K562 treated with DMSO at 1 percent for 48 hours (cell line): ENCODE results near the gene MT1B. TPM values are rescaled to one million over a fixed set of nuclear protein-coding genes. Genes with fewer than 3 reads are reported as not detected.

Experiments used
- total RNA-seq: library from RNA; unstranded; fragments of 300-600 nt; gene quantifications from 2 replicates; pipeline ENCODE4 v1.2.3, GENCODE V29; 2022; ENCODE audit warnings: low replicate concordance; ENCODE audit errors: extremely low read depth

Gene MT1B
- total RNA-seq = not detected in 2 replicates

DNA sequence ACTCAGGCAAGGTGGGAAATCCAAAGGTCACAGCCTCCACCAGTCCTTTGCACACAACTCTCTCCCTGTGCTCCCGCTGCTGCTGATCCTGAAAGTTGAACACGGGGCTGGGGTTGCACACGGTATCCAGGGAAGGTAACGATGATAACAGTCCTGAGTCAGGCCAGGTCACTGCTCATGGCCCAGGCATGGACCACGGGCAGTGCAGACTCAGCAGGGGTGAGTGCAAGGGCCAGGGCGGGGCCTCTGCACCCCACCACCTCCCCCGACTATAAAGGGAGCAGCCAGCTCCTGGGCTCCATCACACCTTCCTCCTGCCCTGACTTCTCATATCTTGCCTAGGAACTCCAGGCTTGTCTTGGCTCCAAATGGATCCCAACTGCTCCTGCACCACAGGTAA lies at the start of gene MT1B:
MT1B (plus strand) TSS at position 301 of the 400 bp plus-strand sequence; CDS start at position 369, 68 bp downstream.

DNA sequence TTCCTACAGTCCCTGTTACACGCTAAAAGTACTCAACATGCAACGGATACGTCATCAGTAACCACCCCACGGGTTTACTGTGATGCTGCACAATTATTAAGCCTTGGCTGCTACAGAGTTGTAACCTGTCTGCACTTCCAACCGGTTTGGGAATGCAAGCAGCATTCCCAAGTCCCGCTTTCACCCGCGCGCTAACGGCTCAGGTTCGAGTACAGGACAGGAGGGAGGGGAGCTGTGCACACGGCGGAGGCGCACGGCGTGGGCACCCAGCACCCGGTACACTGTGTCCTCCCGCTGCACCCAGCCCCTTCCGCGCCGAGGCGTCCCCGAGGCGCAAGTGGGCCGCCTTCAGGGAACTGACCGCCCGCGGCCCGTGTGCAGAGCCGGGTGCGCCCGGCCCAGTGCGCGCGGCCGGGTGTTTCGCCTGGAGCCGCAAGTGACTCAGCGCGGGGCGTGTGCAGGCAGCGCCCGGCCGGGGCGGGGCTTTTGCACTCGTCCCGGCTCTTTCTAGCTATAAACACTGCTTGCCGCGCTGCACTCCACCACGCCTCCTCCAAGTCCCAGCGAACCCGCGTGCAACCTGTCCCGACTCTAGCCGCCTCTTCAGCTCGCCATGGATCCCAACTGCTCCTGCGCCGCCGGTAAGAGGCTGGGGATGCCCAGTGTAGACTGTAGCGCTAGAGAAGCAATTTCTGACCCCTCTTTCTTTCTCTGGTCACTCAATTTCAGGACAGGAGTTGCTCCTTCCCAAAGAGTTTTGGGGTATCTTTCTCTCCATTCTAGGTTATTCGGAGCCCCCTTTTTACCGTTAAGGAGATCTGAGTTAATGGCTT lies 43.4 kb upstream of the MT1B start, which contains the start of gene MT2A:
MT2A (plus strand) TSS at position 542 of the 833 bp plus-strand sequence; CDS start at position 614, 72 bp downstream.

DNA sequence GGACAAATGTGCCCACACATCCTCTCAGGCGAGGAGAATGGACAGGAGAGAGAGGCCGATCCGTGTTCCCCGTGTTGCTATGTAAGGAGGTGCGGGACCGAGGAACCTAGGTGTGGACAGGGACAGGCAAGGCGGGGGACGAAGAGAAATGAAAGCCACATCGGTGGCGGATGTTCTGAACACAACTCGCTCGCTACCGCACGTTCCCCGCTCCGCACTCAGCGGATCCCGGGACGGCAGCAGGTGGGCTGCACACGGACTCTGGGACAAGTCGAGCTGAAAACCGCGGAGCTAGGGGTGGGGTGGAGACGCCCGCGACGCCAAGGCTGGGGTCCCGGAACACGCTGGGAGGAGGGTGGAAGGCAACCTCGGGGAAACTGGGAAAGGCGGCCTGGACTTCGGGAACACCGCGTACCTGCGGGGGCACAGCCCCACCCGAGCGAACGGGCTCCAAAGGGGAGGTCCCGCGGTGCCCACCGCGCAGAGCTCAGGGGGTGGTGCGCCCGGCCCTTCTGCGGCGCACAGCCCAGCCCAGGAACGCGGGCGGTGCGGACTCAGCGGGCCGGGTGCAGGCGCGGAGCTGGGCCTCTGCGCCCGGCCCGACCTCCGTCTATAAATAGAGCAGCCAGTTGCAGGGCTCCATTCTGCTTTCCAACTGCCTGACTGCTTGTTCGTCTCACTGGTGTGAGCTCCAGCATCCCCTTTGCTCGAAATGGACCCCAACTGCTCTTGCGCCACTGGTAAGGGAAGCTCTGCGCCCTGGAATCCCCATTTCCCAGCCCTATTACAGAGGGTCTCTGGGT lies 26.3 kb upstream of the MT1B start, which contains the start of gene MT1E:
MT1E (plus strand) TSS at position 642 of the 803 bp plus-strand sequence; CDS start at position 713, 71 bp downstream.

DNA sequence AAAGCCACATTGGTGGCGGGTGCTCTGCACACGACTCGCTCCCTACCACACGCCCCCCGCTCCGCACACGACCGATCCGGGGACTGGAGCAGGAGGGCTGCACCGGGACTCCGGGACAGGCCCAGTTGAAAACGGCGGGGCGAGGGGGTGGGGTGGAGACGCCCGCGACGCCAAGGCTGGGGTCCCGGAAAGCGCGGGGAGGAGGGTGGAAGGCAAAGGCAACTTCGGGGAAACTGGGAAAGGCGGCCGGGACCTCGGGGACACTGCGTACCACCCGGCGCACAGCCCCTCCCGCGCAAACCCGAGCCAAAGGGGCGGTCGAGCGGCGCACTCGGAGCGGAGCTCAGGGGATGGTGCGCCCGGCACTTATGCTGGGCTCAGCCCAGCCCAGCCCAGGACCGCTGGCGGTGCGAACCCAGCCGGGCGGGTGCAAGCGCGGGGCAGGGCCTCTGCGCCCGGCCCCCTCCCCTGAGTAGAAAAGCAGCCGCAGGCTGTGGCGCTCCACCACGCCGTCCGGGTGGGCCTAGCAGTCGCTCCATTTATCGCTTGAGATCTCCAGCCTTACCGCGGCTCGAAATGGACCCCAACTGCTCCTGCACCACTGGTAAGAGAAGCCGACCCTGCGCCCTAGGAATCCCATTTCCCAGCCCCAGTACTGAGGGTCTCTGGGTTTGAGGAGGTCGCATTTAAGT lies 19.4 kb upstream of the MT1B start, which contains the start of gene MT1M:
MT1M (plus strand) TSS at position 504 of the 692 bp plus-strand sequence; CDS start at position 577, 73 bp downstream.

DNA sequence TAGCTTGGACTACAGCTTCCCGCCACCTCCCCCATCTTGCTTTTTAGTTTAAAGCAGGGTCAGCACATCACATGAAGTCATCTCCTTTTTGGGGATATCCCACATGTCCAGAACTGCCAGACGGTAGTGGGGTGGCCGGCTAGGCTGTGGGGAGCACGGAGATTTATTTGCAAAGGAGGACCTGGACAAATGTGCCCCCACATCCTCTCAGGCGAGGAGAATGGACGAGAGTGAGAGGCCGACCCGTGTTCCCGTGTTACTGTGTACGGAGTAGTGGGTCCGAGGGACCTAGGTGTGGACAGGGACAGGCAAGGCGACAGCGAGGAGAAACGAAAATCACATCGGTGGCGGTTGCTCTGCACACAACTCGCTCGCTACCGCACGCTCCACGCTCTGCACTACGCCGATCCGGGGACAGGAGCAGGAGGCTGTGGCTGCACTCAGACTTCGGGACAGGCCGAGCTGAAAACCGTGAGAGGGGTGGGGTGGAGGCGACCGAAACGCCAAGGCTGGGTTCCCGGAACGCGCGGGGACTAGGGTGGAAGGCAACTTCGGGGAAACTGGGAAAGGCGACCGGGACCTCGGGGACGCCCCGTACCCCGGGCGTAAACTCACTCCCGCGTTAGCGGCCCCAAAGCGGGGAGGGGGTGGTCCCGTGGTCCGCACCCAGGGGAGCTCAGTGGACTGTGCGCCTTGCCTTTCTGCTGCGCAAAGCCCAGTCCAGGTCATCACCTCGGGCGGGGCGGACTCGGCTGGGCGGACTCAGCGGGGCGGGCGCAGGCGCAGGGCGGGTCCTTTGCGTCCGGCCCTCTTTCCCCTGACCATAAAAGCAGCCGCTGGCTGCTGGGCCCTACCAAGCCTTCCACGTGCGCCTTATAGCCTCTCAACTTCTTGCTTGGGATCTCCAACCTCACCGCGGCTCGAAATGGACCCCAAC lies 13.6 kb upstream of the MT1B start, which contains the start of gene MT1A:
MT1A (plus strand) TSS at position 853 of the 937 bp plus-strand sequence; CDS start at position 926, 73 bp downstream.

DNA sequence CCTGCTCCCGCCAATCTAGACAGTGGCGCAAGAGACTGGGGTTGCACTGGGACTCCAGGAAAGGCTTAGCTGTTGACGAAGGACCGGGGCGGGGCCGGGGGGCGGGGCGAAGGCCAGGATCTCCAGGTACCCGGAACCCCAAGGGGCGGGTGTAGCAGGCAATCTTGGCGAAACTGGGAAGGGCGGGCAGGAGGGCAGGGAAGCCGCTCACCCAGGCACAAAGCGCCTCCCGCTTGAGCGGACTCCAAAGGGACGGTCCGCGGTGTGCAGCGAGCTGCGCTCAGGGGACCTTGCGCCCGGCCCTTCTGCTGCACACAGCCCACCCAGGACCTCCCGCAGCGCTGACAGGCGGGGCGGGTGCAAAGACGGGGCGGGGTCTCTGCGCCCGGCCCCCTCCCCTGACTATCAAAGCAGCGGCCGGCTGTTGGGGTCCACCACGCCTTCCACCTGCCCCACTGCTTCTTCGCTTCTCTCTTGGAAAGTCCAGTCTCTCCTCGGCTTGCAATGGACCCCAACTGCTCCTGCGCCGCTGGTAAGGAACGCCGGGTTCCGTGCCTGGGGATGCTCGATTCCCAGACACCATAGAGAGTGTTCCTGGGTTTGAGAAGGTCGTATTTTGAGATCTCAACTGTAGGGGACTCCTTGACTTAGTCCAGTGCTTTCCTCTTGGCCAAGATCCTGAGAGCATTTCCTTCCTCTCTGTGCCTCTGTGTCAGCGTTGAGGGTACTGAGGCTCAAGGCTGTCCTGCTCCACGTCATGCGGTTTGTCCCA lies 6.1 kb downstream of the MT1B start, which contains the start of gene MT1F:
MT1F (plus strand) TSS at position 405 of the 772 bp plus-strand sequence; CDS start at position 505, 100 bp downstream.

DNA sequence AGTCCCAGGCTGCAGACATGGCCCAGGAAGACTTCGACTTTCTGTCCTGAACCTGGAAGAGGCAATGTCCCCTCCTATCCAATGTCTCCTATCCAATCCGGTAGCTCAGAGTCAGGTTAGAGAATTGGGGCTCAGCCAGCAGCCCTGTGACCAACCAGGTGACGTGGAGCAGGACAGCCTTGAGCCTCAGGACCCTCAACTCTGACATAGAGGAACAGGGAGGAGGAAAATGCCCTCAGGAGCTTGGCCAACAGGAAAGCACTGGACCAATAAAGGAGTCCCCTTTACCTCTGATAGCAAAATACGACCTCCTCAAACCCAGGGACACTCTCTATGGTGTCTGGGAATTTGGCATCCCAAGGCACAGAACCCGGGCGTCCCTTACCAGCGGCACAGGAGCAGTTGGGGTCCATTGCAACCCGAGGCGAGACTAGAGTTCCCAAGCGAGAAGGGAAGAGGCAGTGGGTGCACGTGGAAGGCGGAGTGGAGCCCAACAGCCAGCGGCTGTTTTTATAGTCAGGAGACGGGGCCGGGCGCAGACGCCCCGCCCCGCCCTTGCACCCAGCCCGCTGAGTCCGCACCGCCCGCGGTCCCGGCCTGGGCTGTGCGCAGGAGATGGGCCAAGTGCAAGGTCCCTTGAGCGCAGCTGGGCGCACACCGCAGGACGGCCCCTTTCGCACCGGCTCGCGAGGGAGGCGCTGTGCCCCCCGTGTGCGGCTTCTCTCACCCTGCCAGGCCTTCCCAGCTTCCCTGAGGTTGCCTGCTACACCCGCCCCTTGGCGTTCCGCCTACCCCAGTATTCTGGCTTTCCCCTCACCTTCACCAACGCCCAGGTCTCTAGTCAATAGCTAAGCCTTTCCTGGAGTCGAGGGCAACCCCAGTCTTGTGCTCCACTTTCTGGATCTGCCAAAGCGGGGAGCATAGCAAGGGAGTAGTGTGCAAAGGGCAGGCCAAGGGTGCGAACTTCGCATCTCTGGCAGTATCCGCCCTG lies 16.2 kb downstream of the MT1B start, which contains the start of gene MT1G:
MT1G (minus strand) TSS at position 485 of the 991 bp plus-strand sequence; CDS start at position 413, 72 bp downstream.

DNA sequence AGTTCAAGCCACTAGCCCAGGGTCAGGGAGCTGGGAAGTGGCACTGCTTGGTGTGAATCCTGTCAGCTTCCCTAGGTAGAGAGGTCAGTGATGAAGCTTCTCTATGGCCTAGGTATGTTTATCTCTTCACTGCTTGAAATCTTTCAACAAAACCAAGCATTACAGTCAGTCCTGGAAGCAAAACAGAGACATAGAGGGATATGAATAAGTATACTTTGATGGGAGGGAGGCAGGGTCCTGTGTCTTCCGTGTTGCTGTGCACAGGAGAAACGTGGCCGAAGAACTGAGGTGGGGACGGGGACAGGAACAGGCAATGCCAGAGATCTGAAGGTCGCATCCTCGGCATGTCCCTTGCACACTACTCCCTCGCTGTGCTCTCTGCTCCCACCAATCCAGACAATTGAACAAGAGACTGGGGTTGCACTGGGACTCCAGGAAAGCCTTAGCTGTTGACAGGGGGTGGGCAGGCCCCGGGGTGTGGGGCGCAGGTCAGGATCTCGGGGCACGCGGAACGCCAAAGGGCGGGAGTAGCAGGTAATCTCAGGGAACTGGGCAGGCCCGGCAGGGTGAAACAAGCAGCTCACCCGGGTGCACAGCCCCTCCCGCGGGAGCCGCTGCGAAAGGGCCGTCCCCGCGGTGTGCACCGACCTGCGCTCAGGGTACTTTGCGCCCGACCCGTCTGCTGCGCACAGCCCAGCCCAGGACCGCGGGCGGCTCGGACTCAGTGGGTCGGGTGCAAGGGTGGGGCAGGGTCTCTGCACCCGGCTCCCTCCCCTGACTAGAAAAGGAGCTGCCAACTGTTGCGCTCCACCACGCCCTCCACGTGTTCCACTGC lies 17.5 kb downstream of the MT1B start, which contains the start of gene MT1H:
MT1H (plus strand) TSS at position 810 of the 835 bp plus-strand sequence. CDS start 71 bp downstream, outside the sequence.

DNA sequence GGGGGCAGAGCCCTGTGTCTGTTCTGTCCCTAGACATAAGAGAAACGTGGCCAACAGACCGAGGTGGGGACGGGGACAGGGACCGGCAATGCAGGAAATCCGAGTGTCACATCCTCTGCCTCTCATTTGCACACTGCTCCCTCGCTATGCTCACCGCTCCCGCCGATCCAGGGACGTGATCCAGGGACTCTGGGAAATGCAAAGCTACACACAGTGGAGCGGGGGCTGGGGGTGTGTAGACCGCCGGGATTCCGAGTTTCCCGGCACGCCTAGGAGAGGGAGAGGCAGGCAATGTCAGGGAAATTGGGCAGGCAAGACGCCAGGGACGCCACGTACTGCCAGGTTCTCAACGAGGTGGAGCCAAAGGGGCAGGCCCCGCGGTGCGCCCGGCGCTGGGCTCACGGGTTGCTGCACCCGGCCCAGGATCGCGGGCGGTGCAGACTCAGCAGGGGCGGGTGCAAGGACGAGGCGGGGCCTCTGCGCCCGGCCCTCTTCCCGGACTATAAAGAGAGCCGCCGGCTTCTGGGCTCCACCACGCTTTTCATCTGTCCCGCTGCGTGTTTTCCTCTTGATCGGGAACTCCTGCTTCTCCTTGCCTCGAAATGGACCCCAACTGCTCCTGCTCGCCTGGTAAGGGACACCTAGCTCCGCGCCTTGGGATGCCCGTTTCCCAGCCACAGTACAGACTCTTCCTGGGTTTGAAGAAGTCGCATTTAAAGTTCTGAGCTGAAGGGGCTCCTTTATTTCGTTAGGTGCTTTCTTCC lies 30.4 kb downstream of the MT1B start, which contains the start of gene MT1X:
MT1X (plus strand) TSS at position 532 of the 764 bp plus-strand sequence; CDS start at position 603, 71 bp downstream.

Other genes with a start within 250 kb of the MT1B start
- not detected in 2 replicates for gene AMFR, start 226.3 kb upstream of the MT1B start, total RNA-seq
- gene NUDT21, start 200.6 kb upstream of the MT1B start, total RNA-seq = not detected in 2 replicates
- not detected in 2 replicates for gene OGFOD1, start 200.3 kb upstream of the MT1B start, total RNA-seq
- gene BBS2, start 131.9 kb upstream of the MT1B start, total RNA-seq = not detected in 2 replicates
- not detected in 2 replicates for gene MT4, start 86.8 kb upstream of the MT1B start, total RNA-seq
- gene MT3, start 62.4 kb upstream of the MT1B start, total RNA-seq = not detected in 2 replicates
- not detected in 2 replicates for gene MT2A, start 43.3 kb upstream of the MT1B start, total RNA-seq
- gene MT1E, start 26.1 kb upstream of the MT1B start, total RNA-seq = not detected in 2 replicates
- gene MT1M, start 19.2 kb upstream of the MT1B start, total RNA-seq = not detected in 2 replicates
- gene MT1A, start 13.2 kb upstream of the MT1B start, total RNA-seq = not detected in 2 replicates
- gene MT1F, start 6.1 kb downstream of the MT1B start, total RNA-seq = not detected in 2 replicates
- gene MT1G, start 16.2 kb downstream of the MT1B start, total RNA-seq = not detected in 2 replicates
- gene MT1H, start 17.9 kb downstream of the MT1B start, total RNA-seq = not detected in 2 replicates
- gene MT1X, start 30.6 kb downstream of the MT1B start, total RNA-seq = not detected in 2 replicates
- gene NUP93, start 78.2 kb downstream of the MT1B start, total RNA-seq = 184 TPM in 1 of 2 replicates, not detected in the other
- not detected in 2 replicates for gene SLC12A3, start 213.3 kb downstream of the MT1B start, total RNA-seq